Heart left ventricle (tissue), 13 donors: Measurements from ENCODE around the gene STARD8.

Source experiments
- POLR2A ChIP-seq, 2 donors: fragments of 450-650 bp; IDR thresholded peaks; one replicate each; pipeline ENCODE4 v1.6.1; 2017; ENCODE audit warnings: antibody characterized with exemption in 2 of 2, mild to moderate bottlenecking in 2 of 2, moderate library complexity in 2 of 2
- TF ChIP-seq, protein P1 (sequence below), 12 donors: fragments of 200-600 bp; sonication (generic) in 4 of 12; IDR thresholded peaks; one replicate each; pipeline versions ENCODE4 v1.5.0 to v1.8.0; 2018 to 2022; ENCODE audit warnings: antibody characterized with exemption in 12 of 12, mild to moderate bottlenecking in 5 of 12
- donor health status: ischemic (EF 13 %, LVEDD 7.1; RV severe dilation, severe dysfunction).
- donor health status: DM: no; HTN: yes; CAD: no.
- donor health status: DM: no; HTN: no; CAD: no.
- donor health status: ischemic (EF 25% LVEDD 6.9; RV normal size, moderate dysfunction).
- donor health status: ischemic (EF 25% LVEDD 5.7; RV mildly dilated, moderate dysfunction).
- donor health status: ischemic (EF 35%, LVEDD 5.7; RV mildly dilated, moderate dysfunction).
- donor health status: nonischemic (EF 11% LVEDD 7.7; RV severe dilation, severe dysfunction).
- donor health status: DM: yes; HTN: yes; CAD: no.
- donor health status: PGD.
- donor health status: ischemic (EF 29% LVEDD 5.4; RV normal size, mild dysfunction).
- donor health status: nonischemic (EF 23%, LVEDD 6.1; RV moderate dilation, normal function).

DNA sequence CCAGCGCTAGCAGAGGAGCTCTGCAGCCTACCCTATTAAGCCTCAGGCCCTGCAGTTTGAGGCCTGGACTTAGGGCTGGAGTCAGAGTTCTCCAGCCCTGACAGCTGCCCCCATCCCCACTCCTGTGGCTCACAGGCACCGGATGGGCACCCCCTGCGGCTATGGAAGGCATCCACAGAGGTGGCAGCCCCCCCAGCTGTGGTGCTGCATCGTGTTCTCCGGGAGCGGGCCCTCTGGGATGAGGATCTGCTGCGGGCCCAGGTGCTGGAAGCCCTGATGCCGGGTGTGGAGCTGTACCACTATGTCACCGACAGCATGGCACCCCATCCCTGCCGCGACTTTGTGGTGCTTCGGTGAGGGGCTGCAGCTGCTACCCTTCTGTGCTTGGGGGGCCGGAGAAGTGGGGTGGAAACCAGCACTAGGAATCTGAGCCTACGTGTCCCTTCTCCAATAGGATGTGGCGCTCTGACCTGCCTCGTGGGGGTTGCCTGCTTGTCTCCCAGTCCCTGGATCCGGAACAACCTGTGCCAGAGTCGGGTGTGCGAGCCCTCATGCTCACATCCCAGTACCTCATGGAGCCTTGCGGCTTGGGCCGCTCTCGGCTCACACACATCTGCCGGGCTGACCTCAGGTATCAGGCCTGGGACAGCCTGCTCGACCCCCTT is 76.2 kb downstream of the STARD8 start:
- TF ChIP-seq, protein P1, sequence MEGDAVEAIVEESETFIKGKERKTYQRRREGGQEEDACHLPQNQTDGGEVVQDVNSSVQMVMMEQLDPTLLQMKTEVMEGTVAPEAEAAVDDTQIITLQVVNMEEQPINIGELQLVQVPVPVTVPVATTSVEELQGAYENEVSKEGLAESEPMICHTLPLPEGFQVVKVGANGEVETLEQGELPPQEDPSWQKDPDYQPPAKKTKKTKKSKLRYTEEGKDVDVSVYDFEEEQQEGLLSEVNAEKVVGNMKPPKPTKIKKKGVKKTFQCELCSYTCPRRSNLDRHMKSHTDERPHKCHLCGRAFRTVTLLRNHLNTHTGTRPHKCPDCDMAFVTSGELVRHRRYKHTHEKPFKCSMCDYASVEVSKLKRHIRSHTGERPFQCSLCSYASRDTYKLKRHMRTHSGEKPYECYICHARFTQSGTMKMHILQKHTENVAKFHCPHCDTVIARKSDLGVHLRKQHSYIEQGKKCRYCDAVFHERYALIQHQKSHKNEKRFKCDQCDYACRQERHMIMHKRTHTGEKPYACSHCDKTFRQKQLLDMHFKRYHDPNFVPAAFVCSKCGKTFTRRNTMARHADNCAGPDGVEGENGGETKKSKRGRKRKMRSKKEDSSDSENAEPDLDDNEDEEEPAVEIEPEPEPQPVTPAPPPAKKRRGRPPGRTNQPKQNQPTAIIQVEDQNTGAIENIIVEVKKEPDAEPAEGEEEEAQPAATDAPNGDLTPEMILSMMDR (IDR thresholded peaks at IDR 0.05) = no peak
- no peak for TF ChIP-seq POLR2A (IDR thresholded peaks at IDR 0.05)
